PFSK-1 (cell line): ENCODE measurements around the gene TM4SF4.

Experiments used
- FOXP2 ChIP-seq: optimal IDR thresholded peaks from 2 replicates; pipeline ENCODE3; 2011; ENCODE audit warnings: borderline replicate concordance, control low read depth, inconsistent platforms; ENCODE audit not compliant: insufficient read depth; ENCODE audit errors: extremely low read length, extremely low read depth
- POLR2AphosphoS5 ChIP-seq: IDR thresholded peaks from 2 replicates; pipeline ENCODE4 v1.6.1; 2012; ENCODE audit warnings: low read depth, mild to moderate bottlenecking, control low read depth, low read length, moderate library complexity
- SIN3A ChIP-seq: IDR thresholded peaks from 2 replicates; pipeline ENCODE4 v1.6.1; 2012; ENCODE audit warnings: mild to moderate bottlenecking, low read length, moderate library complexity, borderline replicate concordance; ENCODE audit not compliant: insufficient read depth
- TAF1 ChIP-seq: IDR thresholded peaks from 2 replicates; pipeline ENCODE4 v1.6.1; 2012; ENCODE audit warnings: low read length, control low read depth, borderline replicate concordance; ENCODE audit not compliant: insufficient read depth
- TF ChIP-seq, protein P1 (sequence below), 2 experiments: IDR thresholded peaks; 2 replicates each; pipeline versions ENCODE4 v1.6.1 to v1.8.0; 2011 to 2012; ENCODE audit warnings: low read depth in 2 of 2, low read length in 2 of 2, control low read depth in 1 of 2, inconsistent platforms in 1 of 2, mild to moderate bottlenecking in 1 of 2, moderate library complexity in 1 of 2; ENCODE audit not compliant: insufficient read depth in 1 of 2

The TM4SF4 gene

DNA sequence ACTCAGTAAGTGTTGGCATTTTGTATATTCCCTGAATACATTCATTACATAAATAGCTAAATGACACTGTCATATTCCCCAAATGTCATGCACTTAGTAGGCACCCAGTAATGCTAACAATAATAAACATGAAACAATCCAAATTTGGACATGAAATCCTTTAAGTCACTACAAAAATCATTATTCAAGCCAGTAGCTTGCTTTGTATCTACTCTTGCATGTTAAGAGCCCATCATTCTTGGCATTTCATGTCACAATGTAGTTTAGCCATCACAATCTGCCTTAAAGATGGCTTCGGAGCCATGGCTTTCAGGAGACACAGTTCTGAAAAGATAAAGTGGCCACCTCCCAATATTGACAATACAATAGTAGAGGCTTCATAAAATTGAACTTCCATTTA, 32.9 kb upstream of the TM4SF4 start:
- TF ChIP-seq FOXP2 (no peak), POLR2AphosphoS5 (no peak), SIN3A (no peak), TAF1 (no peak)
- TF ChIP-seq, protein P1, sequence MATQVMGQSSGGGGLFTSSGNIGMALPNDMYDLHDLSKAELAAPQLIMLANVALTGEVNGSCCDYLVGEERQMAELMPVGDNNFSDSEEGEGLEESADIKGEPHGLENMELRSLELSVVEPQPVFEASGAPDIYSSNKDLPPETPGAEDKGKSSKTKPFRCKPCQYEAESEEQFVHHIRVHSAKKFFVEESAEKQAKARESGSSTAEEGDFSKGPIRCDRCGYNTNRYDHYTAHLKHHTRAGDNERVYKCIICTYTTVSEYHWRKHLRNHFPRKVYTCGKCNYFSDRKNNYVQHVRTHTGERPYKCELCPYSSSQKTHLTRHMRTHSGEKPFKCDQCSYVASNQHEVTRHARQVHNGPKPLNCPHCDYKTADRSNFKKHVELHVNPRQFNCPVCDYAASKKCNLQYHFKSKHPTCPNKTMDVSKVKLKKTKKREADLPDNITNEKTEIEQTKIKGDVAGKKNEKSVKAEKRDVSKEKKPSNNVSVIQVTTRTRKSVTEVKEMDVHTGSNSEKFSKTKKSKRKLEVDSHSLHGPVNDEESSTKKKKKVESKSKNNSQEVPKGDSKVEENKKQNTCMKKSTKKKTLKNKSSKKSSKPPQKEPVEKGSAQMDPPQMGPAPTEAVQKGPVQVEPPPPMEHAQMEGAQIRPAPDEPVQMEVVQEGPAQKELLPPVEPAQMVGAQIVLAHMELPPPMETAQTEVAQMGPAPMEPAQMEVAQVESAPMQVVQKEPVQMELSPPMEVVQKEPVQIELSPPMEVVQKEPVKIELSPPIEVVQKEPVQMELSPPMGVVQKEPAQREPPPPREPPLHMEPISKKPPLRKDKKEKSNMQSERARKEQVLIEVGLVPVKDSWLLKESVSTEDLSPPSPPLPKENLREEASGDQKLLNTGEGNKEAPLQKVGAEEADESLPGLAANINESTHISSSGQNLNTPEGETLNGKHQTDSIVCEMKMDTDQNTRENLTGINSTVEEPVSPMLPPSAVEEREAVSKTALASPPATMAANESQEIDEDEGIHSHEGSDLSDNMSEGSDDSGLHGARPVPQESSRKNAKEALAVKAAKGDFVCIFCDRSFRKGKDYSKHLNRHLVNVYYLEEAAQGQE (IDR thresholded peaks at IDR 0.05; ENCODE audit: insufficient read depth in 1 of 2, low read depth in 2 of 2, low read length in 2 of 2): no peak

DNA sequence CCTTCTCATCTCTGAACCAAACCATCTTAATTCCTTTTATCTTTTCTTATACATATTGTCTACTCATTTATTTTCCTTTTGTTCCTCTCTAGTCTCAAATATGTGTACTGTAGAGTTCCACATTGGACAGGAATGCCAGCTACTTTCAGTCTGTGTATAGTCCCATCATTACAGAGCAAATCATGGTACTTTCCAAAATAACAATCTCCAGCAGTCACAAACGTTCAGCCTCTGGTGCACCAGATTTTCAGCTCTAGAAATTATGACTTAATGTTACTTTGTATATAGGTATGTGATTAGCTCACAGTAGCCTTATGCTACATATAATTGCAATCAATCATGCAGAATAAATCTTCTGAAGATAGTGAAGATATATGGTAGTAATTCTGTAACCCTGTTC, 32.5 kb upstream of the TM4SF4 start:
- TF ChIP-seq POLR2AphosphoS5 (no peak), SIN3A (no peak), TAF1 (no peak), FOXP2 (no peak)
- TF ChIP-seq, protein P1 (IDR thresholded peaks at IDR 0.05; ENCODE audit: insufficient read depth in 1 of 2, low read depth in 2 of 2, low read length in 2 of 2): no peak

DNA sequence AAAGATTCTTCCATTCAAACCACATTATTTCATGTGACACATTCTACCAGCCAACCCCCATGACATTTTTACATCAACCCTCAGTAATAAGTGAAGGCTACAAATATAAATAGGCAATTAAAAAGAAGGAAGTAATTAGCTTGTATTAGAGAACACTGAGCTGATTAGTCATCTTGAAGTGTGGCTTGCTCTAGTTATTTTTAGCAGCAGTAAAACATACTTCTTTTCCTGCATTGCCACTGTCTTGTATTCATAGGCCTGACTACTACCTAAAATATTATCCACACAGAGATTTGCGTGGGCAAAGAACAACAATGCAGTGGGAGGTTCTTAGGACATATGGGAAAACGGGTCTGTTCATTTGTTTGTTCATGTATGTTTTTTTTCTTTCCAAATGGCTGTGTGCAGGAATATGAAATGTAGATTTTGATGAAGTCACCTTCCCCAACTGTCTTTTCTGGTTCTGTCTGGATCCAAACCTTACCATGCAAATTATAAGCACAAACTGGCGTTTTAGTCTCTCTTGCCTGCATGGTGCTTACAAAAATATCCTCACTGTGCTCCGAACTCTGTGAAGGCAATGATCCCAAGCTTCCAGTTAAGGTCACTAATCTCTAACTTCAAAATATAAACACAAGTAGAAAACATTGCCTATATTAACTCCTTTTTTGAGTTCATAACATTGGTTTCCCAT, 31.5 kb upstream of the TM4SF4 start:
- no peak for TF ChIP-seq POLR2AphosphoS5
- no peak for TF ChIP-seq FOXP2
- no peak for TF ChIP-seq TAF1
- TF ChIP-seq, protein P1 (IDR thresholded peaks at IDR 0.05; ENCODE audit: insufficient read depth in 1 of 2, low read depth in 2 of 2, low read length in 2 of 2): no peak
- no peak for TF ChIP-seq SIN3A

DNA sequence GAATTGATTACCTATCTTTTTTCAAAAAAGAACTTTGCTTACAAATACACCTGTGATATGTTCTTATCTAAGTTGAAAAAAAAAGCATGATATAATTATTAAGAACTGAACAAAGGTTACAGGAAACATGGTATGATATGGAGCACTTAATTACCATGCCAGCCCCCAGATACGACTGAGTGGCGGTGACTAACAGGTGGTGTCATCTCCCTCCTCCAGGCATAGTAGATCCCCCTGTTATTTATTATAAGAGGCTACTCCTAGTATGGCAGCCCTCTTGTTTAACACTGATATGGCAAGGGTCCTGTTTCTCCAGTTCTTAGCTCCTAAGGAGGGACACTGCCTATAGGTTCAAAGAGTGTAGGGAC, 31.0 kb upstream of the TM4SF4 start:
- TF ChIP-seq POLR2AphosphoS5: no peak
- TF ChIP-seq TAF1: no peak
- TF ChIP-seq, protein P1 (IDR thresholded peaks at IDR 0.05; ENCODE audit: insufficient read depth in 1 of 2, low read depth in 2 of 2, low read length in 2 of 2): no peak
- TF ChIP-seq FOXP2: no peak

DNA sequence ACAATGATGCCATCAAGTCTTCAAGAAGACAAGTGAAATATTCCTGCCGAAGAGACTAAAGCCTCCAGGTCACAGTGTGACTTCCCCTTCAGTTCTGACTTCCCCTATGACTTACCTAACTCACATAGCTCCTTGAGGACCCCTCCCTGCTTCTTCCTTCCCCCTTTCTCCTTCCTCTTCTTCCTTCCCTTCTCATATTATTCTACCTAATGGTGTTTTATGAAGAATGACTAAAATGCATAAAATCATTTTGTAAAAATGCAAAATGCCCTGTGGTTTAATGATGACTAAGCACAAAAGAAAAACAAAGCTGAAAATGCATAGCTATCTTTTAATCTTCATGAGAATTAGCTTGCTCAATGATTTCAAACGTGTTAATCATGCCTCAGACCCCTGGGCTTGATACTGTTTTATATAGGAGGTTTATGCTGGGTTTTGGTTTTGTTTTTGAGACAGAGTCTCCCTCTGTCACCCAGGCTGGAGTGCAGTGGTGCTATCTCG, 26.1 kb upstream of the TM4SF4 start:
- TF ChIP-seq SIN3A (no peak), POLR2AphosphoS5 (no peak), TAF1 (no peak), FOXP2 (no peak)
- TF ChIP-seq, protein P1 (IDR thresholded peaks at IDR 0.05; ENCODE audit: insufficient read depth in 1 of 2, low read depth in 2 of 2, low read length in 2 of 2): no peak
